Measurements from ENCODE around the gene CITED4.

DNA sequence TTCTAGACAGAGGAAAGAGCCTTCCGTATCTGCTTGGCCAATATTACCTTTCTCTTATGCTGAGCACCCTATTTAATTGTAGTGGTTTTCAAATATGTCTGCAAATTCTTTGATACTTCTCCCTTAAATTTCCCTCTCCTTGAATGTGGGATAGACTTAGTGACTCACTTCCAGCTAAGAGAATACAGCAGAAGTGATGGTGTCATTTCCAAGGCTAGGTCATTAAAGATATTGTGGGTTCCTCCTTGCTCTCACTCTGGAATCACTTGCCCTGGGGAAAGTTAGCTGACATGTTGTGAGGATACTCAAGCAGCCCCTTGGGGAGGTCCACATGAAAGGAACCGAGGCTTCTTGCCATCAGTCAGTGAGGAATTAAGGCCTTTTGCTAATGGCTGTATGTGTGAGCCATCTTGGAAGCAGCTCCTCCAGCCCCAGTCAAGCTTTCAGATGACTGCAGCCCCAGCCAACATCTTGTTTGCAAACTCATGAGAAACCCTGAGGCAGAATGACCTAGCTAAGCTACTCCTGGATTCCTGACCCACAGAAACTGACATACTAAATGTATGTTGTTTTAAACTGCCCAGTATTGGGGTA is 8.1 kb upstream of the CITED4 start:
- TF ChIP-seq CTCF (IDR thresholded peaks at IDR 0.05; ENCODE audit: low read depth, low read length): no peak
- no peak for TF ChIP-seq POLR2A (IDR thresholded peaks at IDR 0.05; ENCODE audit: extremely low read depth, insufficient read length)
